Endothelial cell of umbilical vein (primary cell): ENCODE measurements around the gene NHP2. TPM values are rescaled to one million over a fixed set of nuclear protein-coding genes. Genes with fewer than 3 reads are reported as not detected.

Source experiments
- BruUV-seq: library from RNA; stranded (reverse); fragments of 400-500 nt; replicated peaks from 2 replicates; lab custom pipeline; 2021; lab: Mats Ljungman, UMichigan
- CTCF ChIA-PET: fragments of 300-600, 350-600 bp; sonication (Branson Sonifier 250); formaldehyde crosslinking; loops from one replicate; lab custom pipeline; 2021; ENCODE audit warnings: antibody characterized with exemption, inconsistent platforms; lab: Charles Lee
- POLR2A ChIA-PET: fragments of 300-600, 350-600 bp; sonication (Branson Sonifier 250); formaldehyde crosslinking; loops from one replicate; lab custom pipeline; 2021; ENCODE audit warnings: antibody characterized with exemption, inconsistent platforms; lab: Charles Lee
- DNase-seq: peaks from one replicate; pipeline ENCODE4 v3.0.0-alpha.2; 2011; ENCODE audit warnings: low read depth, low spot score
- FAIRE-seq: peaks from 2 replicates; lab custom pipeline; 2011; peaks lifted over from hg19 to GRCh38; lab: Jason Lieb, UNC
- H2AFZ ChIP-seq: 2 replicates; pipeline ENCODE4 v1.6.0; 2012; ENCODE audit warnings: low read depth, low read length, control low read depth, inconsistent platforms
- H3K27ac ChIP-seq: 2 replicates; pipeline ENCODE4 v1.5.1; 2011; ENCODE audit warnings: low read depth, mild to moderate bottlenecking, control low read depth, low read length, moderate library complexity; ENCODE audit not compliant: insufficient read depth
- H3K27me3 ChIP-seq, 2 experiments: 2 replicates each; pipeline versions ENCODE4 v1.6.0 to v1.6.1; 2011; ENCODE audit warnings: low read length in 2 of 2, mixed read lengths in 1 of 2; ENCODE audit not compliant: control insufficient read depth in 2 of 2, insufficient read depth in 2 of 2
- H3K36me3 ChIP-seq, 2 experiments: 2 replicates in 1 of 2; 3 replicates in 1 of 2; pipeline ENCODE4 v1.5.1; 2011; ENCODE audit warnings: low read length in 2 of 2, mild to moderate bottlenecking in 1 of 2, moderate library complexity in 1 of 2; ENCODE audit not compliant: control insufficient read depth in 2 of 2, insufficient read depth in 2 of 2; ENCODE audit errors: extremely low read depth in 1 of 2
- H3K4me1 ChIP-seq: 3 replicates; pipeline ENCODE4 v1.5.1; 2011; ENCODE audit warnings: mild to moderate bottlenecking, low read length; ENCODE audit not compliant: control insufficient read depth, insufficient read depth; ENCODE audit errors: extremely low read depth
- H3K4me2 ChIP-seq: 2 replicates; pipeline ENCODE4 v1.6.1; 2011; ENCODE audit warnings: low read length, control low read depth, mixed read lengths; ENCODE audit not compliant: insufficient read depth
- H3K4me3 ChIP-seq, 3 experiments: fragments of 200-600 bp in 1 of 3; sonication (generic), shearing (Covaris generic) in 1 of 3; replicated peaks in 1 of 3; 2 replicates each; pipeline ENCODE4 v1.5.1; 2011 to 2016; ENCODE audit warnings: control low read depth in 3 of 3, low read length in 3 of 3, mild to moderate bottlenecking in 2 of 3, inconsistent platforms in 1 of 3, low read depth in 1 of 3, moderate library complexity in 1 of 3; ENCODE audit not compliant: insufficient read depth in 1 of 3
- H3K79me2 ChIP-seq: 2 replicates; pipeline ENCODE4 v1.6.0; 2012; ENCODE audit warnings: low read length, inconsistent platforms; ENCODE audit not compliant: control insufficient read depth, insufficient read depth
- H3K9ac ChIP-seq: replicated peaks from 2 replicates; pipeline ENCODE3; 2011; ENCODE audit warnings: low read length, control low read depth; ENCODE audit not compliant: insufficient read depth; ENCODE audit errors: extremely low read depth
- H3K9me1 ChIP-seq: replicated peaks from 3 replicates; pipeline ENCODE4 v1.6.0; 2011; ENCODE audit warnings: mild to moderate bottlenecking, low read length; ENCODE audit not compliant: control insufficient read depth, insufficient read depth; ENCODE audit errors: extremely low read depth
- H3K9me3 ChIP-seq: replicated peaks from 2 replicates; pipeline ENCODE4 v1.5.1; 2012; ENCODE audit warnings: low read length, inconsistent platforms; ENCODE audit not compliant: control insufficient read depth, insufficient read depth
- H4K20me1 ChIP-seq: replicated peaks from 2 replicates; pipeline ENCODE3; 2011; ENCODE audit warnings: mild to moderate bottlenecking, low read length; ENCODE audit not compliant: control insufficient read depth, insufficient read depth; ENCODE audit errors: extremely low read depth
- EZH2 ChIP-seq: IDR thresholded peaks from 2 replicates; pipeline ENCODE4 v1.6.1; 2012; ENCODE audit warnings: borderline replicate concordance, low read depth, mild to moderate bottlenecking, moderate library complexity, low read length, inconsistent platforms; ENCODE audit not compliant: severe bottlenecking
- FOS ChIP-seq: IDR thresholded peaks from 2 replicates; pipeline ENCODE4 v1.6.1; 2011; ENCODE audit warnings: mild to moderate bottlenecking, low read length, moderate library complexity, borderline replicate concordance; ENCODE audit not compliant: insufficient read depth
- JUN ChIP-seq: IDR thresholded peaks from 2 replicates; pipeline ENCODE4 v1.6.1; 2011; ENCODE audit warnings: borderline replicate concordance, low read depth; ENCODE audit not compliant: insufficient read length, insufficient read depth
- POLR2A ChIP-seq: IDR thresholded peaks from 2 replicates; pipeline ENCODE4 v1.6.1; 2012; ENCODE audit warnings: low read depth, mild to moderate bottlenecking, control low read depth, low read length
- dilution Hi-C: fragments of 300-500 bp; cut with MboI; formaldehyde crosslinking; loops from one replicate; pipeline ENCODE4 v1.15.0; 2019; ENCODE audit warnings: low sequenced_read_pairs; ENCODE audit not compliant: extremely low pct_ligation_motif_present
- intact Hi-C: fragments of 100-400 bp; cut with micrococcal nuclease; formaldehyde crosslinking; loops from one replicate; pipeline ENCODE4 v1.10.0; 2022
- polyA plus RNA-seq, 4 experiments: library from polyadenylated mRNA; depleted of rRNA in 3 of 4; stranded (reverse) in 3 of 4; unstranded in 1 of 4; fragments of >200 nt; gene quantifications; 2 replicates each; pipeline versions ENCODE4 v1.2.1 to v1.2.3, GENCODE V29; 2011 to 2012; ENCODE audit warnings: missing spikeins in 1 of 4
- total RNA-seq: library from RNA; stranded (reverse); gene quantifications from 2 replicates; pipeline ENCODE4 v1.2.3, GENCODE V29; 2021
- TF ChIP-seq, protein P1 (sequence below), 2 donors: IDR thresholded peaks; 1 replicate in 1 of 2; 2 replicates in 1 of 2; pipeline ENCODE4 v1.5.1; 2011; ENCODE audit warnings: low read length in 2 of 2, mild to moderate bottlenecking in 2 of 2, moderate library complexity in 2 of 2, control low read depth in 1 of 2, inconsistent platforms in 1 of 2, low read depth in 1 of 2; ENCODE audit not compliant: insufficient read depth in 1 of 2; ENCODE audit errors: extremely low read depth in 1 of 2

Gene NHP2
- total and polyA plus RNA-seq, 2 donors (not counting 3 experiments of a cell fraction or from before 2014, with no cell fraction given) = 205 to 220 TPM

DNA sequence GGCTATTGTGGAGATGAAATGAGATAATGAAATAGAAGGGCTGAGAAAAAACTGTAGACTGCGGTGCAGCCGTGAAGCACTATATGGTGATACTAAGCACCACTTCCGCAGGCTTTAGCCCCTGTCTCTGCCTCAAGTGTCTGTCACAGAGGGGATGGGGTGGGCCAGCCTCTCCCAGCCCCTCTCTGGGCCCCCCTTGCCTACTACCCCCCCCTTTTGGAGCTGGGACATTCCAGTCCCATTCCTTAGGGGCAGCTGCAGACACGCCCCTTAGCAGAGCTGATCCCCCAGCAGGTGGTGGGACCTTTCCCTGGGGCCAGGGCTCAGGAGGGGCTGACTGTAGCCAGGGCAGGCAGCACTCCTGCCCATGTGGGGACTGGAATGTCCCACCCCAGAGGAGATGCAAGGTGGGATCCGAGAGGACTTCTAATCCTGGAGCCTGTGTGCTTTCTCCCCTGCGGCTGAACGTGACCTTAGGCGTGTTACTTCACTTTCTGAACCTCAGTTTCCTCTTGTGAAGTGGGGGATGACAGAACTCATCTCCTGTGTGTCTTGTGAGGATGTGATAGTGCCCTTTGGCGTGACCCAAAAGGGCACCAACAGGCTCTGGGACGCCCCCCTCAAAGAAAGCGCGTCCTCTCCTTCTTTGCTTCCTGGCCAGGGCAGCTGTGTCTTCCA is 38.4 kb downstream of the NHP2 start:
- POLR2A ChIA-PET = no interaction called here

More for the DNA sequence above, 38.4 kb downstream of the NHP2 start:
- FAIRE-seq = peak; percentile 18
- TF ChIP-seq, protein P1, sequence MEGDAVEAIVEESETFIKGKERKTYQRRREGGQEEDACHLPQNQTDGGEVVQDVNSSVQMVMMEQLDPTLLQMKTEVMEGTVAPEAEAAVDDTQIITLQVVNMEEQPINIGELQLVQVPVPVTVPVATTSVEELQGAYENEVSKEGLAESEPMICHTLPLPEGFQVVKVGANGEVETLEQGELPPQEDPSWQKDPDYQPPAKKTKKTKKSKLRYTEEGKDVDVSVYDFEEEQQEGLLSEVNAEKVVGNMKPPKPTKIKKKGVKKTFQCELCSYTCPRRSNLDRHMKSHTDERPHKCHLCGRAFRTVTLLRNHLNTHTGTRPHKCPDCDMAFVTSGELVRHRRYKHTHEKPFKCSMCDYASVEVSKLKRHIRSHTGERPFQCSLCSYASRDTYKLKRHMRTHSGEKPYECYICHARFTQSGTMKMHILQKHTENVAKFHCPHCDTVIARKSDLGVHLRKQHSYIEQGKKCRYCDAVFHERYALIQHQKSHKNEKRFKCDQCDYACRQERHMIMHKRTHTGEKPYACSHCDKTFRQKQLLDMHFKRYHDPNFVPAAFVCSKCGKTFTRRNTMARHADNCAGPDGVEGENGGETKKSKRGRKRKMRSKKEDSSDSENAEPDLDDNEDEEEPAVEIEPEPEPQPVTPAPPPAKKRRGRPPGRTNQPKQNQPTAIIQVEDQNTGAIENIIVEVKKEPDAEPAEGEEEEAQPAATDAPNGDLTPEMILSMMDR (IDR thresholded peaks at IDR 0.05; ENCODE audit: extremely low read depth in 1 of 2, insufficient read depth in 1 of 2, low read depth in 1 of 2, low read length in 2 of 2) = no peak
- TF ChIP-seq POLR2A (no peak), FOS (no peak), EZH2 (peak; percentile 2), JUN (no peak)
- BruUV-seq = TSS peak; percentile 39
- CTCF ChIA-PET = interaction anchor here (0.5 to 2.0 kb wide), 3 partner anchors 11 to 39 kb away, joined by 3 to 7 read pairs (median 3); no protein-coding TSS in a partner anchor
- intact Hi-C loops = loop anchor here (2.0 to 10.0 kb wide), 2 partner anchors 32 to 620 kb away; partner anchors contain the start of gene PDLIM7
- Histone ChIP-seq H3K4me3 (peak overlapping the region in 2 of 3 experiments; percentile 69 to 94), H3K4me1 (peaks cover 47% of the 10 kb centered on the region), H3K27me3 (no peaks in the 10 kb centered on the region), H3K36me3 (peaks cover 0 to 3% of the 10 kb centered on the region in 2 experiments), H3K9me3 (no peaks in the 10 kb centered on the region), H4K20me1 (no peaks in the 10 kb centered on the region), H3K4me2 (peak overlapping the region; percentile 72), H2AFZ (no peak overlapping the region), H3K79me2 (peaks cover 9% of the 10 kb centered on the region), H3K27ac (no peak overlapping the region), H3K9ac (peak overlapping the region; percentile 19), H3K9me1 (no peaks in the 10 kb centered on the region)
- no peak for DNase-seq
- dilution Hi-C loops = no loop called here
